ENCODE data around the gene FADS1. TPM values are rescaled to one million over a fixed set of nuclear protein-coding genes. Genes with fewer than 3 reads are reported as not detected.
A peak's percentile ranks its signal among the peaks of the same experiment; 100 is the strongest.

Gene FADS1
- total RNA-seq, 2 donors from 2014 or later = 21.8 to 28.4 TPM

- Histone ChIP-seq H3K27me3 (no peaks in the 10 kb centered on the region), H3K36me3 (no peaks in the 10 kb centered on the region), H3K4me1 (peaks cover 0 to 23% of the 10 kb centered on the region in 2 donors), H3K4me3 (no peak overlapping the region), H3K9me3 (no peaks in the 10 kb centered on the region), H3K27ac (peak overlapping the region; percentile 55 to 71)
- no peak for DNase-seq (ENCODE audit: low spot score)
- no peak for TF ChIP-seq CTCF (IDR thresholded peaks at IDR 0.05)
Measured at GRCh38 chr11:61862714-61863547, 46.1 kb upstream of the FADS1 start.

DNA sequence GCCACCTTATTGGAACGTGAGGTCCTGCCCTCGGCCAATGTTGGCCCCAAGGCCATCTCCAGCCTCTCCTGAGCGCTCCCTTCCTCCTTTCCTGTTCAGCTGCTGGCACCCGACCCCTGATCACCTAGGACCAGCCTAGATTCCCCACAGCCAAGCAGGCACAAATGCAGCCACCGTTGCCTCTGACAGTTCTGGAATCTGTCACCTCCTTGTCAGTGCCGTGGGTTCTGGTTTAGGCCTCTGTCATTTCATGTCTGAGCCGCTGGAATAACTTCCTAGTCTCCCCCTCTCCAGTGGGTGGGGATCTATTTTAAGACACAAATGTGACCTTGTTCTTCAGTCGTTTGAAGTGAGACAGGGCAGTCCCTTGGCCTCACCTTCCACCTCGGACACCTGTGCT, 44.8 kb upstream of the FADS1 start:
- DNase-seq (ENCODE audit: low spot score) = no peak
- no peak overlapping the region for H3K4me3 ChIP-seq
- peaks cover 0 to 23% of the 10 kb centered on the region in 2 donors for H3K4me1 ChIP-seq
- peak overlapping the region; percentile 55 to 71 for H3K27ac ChIP-seq
- H3K9me3 ChIP-seq = no peaks in the 10 kb centered on the region
- H3K27me3 ChIP-seq = no peaks in the 10 kb centered on the region
- no peaks in the 10 kb centered on the region for H3K36me3 ChIP-seq
- TF ChIP-seq CTCF (IDR thresholded peaks at IDR 0.05) = no peak

DNA sequence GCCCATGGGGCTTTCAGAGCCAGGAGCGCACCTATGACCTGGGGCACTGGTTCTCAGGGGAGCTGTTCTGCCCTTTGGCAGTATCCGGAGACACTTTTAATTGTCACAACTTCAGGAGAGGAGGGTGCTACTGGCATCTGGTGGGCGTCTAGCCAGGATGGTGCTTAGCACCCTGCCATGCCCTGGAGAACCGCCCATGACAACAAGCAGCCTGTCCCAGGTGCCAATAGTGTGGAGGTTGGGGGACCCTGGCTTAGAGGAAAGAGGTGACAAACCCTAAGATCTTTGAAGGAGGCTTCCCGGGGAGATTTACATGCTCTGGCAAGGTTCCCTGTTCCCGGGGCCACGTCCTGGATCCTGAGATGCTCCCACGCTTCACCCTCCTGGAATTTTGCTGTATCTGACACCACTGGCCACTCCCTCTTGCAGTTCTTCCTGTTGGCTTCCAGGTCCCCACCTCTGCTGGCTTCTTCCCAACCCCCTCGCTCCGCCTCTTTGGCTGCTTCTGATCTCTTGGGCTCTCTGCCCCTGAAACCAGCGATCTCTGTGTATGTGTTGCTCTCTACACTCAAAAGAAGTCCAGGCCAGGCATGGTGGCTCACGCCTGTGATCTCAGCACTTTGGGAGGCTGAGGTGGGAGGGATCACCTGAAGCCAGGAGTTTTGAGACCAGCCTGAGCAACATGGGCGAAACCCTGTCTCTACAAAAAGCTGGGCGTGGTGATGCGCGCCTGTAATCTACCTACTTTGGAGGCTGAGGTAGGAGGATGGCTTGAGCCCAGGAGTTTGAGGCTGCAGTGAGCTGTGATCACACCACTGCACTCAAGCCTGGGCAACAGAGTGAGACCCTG, 43.5 kb upstream of the FADS1 start:
- Histone ChIP-seq H3K27ac (peak overlapping the region; percentile 4 to 61), H3K36me3 (no peaks in the 10 kb centered on the region)

DNA sequence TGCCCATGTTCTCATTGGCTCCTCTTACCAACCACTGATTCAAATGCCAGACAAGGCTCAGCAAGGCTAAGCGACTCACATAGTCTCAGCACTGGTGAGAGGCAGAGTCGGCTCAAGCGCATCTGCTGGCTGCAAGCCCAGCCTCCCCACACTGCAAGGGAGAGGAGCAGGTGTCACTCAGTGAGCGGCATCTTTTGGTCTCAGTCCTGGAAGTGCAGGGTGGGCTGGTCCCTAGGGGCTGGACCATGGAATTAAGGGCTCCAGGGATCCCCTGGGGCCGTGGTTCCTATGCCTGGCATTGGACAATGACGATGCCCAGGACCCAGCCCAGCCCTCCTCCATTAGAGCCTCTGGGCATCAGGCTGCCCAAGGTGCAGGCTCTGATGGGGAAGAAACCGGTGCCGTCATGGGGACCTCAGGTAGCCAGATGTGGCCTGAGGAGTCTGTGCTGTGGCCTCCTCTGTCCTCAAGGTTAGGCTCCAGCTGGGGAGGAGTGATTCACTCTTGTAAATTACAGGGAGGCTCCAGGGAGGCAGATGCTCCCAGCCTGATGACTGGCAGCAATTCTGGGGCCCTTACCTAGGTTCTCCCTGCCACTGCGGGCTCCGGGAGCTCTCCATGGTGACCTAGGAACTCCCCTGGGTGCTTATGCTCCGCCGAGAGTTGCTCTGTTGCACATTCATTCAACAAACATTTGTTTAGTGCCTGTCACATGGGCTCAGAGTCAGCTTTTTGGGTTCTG, 39.3 kb upstream of the FADS1 start:
- H3K27ac ChIP-seq = no peak overlapping the region
- H3K9me3 ChIP-seq = no peaks in the 10 kb centered on the region
- H3K36me3 ChIP-seq = no peaks in the 10 kb centered on the region
- TF ChIP-seq CTCF (IDR thresholded peaks at IDR 0.05) = no peak
- DNase-seq (ENCODE audit: low spot score) = no peak
- H3K27me3 ChIP-seq = no peaks in the 10 kb centered on the region
- peaks cover 0 to 26% of the 10 kb centered on the region in 2 donors for H3K4me1 ChIP-seq
- no peak overlapping the region for H3K4me3 ChIP-seq

More for the DNA sequence above, 43.5 kb upstream of the FADS1 start:
- H3K27me3 ChIP-seq = no peaks in the 10 kb centered on the region
- peak; percentile 80 for DNase-seq (ENCODE audit: low spot score)
- TF ChIP-seq CTCF (IDR thresholded peaks at IDR 0.05) = no peak
- H3K4me3 ChIP-seq = no peak overlapping the region
- peaks cover 0 to 23% of the 10 kb centered on the region in 2 donors for H3K4me1 ChIP-seq
- no peaks in the 10 kb centered on the region for H3K9me3 ChIP-seq

DNA sequence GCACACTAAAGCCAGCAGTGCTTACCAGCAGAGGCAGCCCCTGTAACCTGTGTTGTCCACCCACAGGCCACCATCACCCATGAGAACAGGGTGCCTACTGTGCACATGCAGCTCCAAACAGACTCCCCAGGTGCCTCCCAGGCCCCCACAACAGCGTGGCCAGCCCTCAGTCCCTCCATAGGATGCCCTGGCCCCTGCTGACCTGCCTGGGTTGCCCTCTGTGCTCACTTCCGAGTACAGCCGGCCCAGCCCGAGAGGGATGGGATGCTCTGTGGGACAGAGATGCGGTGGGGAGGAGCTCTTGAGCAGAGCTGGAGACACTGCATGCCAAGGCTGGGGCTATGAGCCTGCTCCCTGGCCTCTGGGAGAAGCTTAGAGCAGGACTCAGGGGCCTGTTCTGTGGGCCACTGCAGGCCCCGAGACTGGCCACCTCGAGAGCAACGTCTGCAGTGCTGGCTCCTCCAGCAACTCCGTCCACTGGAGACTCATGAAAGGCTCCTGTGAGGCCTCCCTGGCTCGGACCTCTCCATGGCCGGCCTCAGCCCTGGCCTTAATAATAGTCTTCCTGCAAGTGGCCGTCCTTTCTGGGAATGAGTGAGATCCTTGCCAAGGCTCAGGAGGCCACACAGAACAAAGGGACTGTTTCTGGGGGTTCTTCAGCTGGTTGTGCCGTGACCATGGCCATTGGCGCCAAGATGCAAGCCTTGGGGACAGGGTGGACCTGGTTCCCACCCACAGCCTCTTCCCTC, 38.3 kb upstream of the FADS1 start:
- Histone ChIP-seq H3K9me3 (no peaks in the 10 kb centered on the region), H3K27ac (no peak overlapping the region)
- no peak for DNase-seq (ENCODE audit: low spot score)

More for the DNA sequence above, 38.3 kb upstream of the FADS1 start:
- Histone ChIP-seq H3K27me3 (no peaks in the 10 kb centered on the region), H3K4me3 (no peak overlapping the region), H3K4me1 (peaks cover 0 to 24% of the 10 kb centered on the region in 2 donors), H3K36me3 (no peaks in the 10 kb centered on the region)
- TF ChIP-seq CTCF (IDR thresholded peaks at IDR 0.05) = no peak

All from right atrium auricular region (tissue), 2 donors.